GM12875 (cell line): ENCODE data around the gene ARMC5.

ENCODE experiments used
- H3K4me3 ChIP-seq: one replicate; pipeline ENCODE4 v1.5.1; 2011; ENCODE audit warnings: low read depth, low read length, control low read depth
- CTCF ChIP-seq: IDR thresholded peaks from 2 replicates; pipeline ENCODE4 v1.5.1; 2011; ENCODE audit warnings: low read depth, mild to moderate bottlenecking, control low read depth, inconsistent platforms, low read length, moderate library complexity, borderline replicate concordance; ENCODE audit not compliant: insufficient read depth

The ARMC5 gene

GRCh38 chr16:31458844-31459686 lies at the start of gene ARMC5:
TSS of gene ARMC5 (plus strand) at chr16:31459501. CDS start at chr16:31459525, 24 bp downstream.
- peak within 1 kb of the TSS; percentile 74 for H3K4me3 ChIP-seq
- peak; percentile 66 for TF ChIP-seq CTCF

- TF ChIP-seq CTCF, result no peak
- H3K4me3 ChIP-seq, result no peak overlapping the region
These were observed 49.2 kb upstream of the ARMC5 start for GRCh38 chr16:31410082-31410481.

- TF ChIP-seq CTCF, result no peak
- H3K4me3 ChIP-seq, result no peak overlapping the region
These were observed 48.1 kb upstream of the ARMC5 start for GRCh38 chr16:31411024-31411844.

- TF ChIP-seq CTCF, result no peak
- H3K4me3 ChIP-seq, result no peak overlapping the region
These were observed 46.6 kb upstream of the ARMC5 start for GRCh38 chr16:31412750-31413149.

- no peak overlapping the region for H3K4me3 ChIP-seq
- no peak for TF ChIP-seq CTCF
These were observed 45.9 kb upstream of the ARMC5 start for GRCh38 chr16:31413381-31413780.

- no peak for TF ChIP-seq CTCF
- no peak overlapping the region for H3K4me3 ChIP-seq
These were observed 45.4 kb upstream of the ARMC5 start for GRCh38 chr16:31413943-31414342.
